HG03521 (cell line): Measurements from ENCODE around the gene TMEM82.
"Not testable (repeated sequence)": the region's sequence is repeated elsewhere in the genome, so short reads cannot be mapped to it uniquely, and the experiment has no call there.

Experiments
- ATAC-seq: cut with Tn5 transposase; IDR thresholded peaks from one replicate; pipeline ENCODE4 v1.9.1; 2021; ENCODE audit warnings: mild to moderate bottlenecking, moderate library complexity; ENCODE audit not compliant: unreplicated experiment

TMEM82 gene

DNA sequence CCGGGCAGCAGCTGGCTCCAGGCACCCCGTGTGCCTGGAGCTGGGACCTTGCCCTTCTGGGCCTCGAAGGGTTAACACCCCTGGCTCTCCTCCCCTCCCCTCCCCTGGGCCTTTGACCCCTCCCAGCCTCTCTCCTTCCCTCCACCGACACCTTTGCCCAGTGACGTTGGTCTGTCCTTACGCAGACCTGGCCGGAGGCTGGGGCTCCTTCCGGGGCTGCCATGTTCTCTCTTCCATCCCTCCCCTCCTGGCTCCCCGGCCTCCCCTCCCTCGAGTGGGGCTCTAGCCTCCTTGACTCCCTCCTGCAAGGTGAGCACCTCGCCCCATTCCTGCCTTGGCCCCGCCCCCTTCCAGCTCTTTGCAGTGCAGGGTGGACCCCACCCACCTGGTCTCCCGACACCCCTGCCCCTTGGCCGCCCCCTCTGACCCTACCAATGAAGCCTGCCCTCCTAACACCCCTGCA, at the start of gene TMEM82:
Gene TMEM82, plus strand, starts transcription at position 161 of the 463 bp plus-strand sequence. Its CDS starts 61 bp downstream, at position 222.
- no peak for ATAC-seq

DNA sequence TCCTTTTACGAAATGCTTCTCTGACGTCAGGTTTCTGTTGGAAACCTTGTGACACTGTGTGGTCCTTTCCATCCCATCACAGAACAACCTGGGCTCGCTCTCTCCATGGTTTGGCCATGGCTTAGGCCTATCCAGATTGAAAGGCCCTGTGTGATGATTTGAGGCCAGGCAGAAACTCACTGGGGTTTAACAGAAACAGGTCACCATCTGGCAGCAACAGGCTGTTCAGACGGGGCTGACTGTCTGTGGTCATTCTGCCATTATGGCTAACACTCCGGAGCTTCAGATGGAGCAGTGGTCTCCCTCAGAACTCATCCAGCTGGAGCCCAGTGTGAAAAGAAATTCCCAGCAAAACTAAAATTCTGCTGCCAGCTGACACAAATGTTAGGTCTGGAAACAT, 48.9 kb upstream of the TMEM82 start:
- ATAC-seq, result no peak

DNA sequence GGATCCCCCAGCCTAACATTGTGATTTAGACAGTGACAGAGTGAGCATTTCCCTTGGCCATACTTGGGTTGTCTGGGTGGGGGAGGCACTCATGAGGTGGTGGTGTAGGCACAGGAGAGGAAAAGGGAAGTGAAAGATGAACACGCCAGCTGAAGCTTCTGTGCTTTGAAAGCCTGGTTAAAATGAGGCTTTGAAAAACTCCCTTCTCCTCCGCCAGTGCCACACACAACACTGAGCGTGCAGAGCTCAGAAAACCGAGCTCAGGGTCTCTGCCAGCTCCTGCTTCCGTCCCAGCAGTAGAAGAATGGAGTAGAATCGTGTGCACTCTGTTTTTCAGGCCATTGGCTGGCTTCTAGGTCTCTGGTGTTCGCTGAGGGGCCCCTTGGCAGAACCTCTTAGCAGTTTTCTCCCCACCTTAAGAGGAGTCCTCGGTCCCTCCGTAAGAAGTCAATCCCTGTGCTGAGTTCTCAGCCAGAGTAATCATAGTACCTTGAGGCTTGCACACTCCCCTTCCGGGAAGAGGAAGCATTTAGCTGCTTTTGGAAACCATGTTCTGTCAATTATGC, 45.3 kb upstream of the TMEM82 start:
- ATAC-seq, result peak; percentile 94

DNA sequence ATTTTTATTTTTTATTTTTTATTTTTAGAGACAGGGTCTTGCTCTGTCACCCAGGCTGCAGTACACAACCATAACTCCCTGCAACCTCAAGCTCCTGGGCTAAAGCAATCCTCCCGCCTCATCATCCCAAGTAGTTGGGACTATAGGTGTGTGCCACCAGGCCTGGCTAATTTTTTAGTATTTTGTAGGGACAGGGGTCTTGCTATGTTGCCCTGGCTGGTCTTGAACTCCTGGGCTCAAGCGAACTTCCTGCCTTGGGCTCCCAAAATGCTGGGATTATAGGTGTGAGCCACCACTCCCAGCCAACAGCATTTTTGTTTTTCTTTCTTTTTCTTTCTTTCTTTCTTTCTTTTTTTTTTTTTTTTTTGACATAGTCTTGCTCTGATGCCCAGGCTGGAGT, 44.1 kb upstream of the TMEM82 start:
- no peak for ATAC-seq

DNA sequence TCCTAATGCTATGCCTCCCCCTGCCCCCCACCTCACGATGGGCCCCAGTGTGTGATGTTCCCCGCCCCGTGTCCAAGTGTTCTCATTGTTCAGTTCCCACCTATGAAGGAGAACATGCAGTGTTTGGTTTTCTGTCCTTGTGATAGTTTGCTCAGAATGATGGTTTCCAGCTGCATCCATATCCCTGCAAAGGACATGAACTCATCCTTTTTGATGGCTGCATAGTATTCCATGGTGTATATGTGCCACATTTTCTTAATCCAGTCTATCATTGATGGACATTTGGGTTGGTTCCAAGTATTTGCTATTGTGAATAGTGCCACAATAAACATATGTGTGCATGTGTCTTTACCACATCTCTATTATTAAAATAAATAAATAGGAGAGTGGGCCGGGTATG, 43.0 kb upstream of the TMEM82 start:
- ATAC-seq, result not testable (repeated sequence)

DNA sequence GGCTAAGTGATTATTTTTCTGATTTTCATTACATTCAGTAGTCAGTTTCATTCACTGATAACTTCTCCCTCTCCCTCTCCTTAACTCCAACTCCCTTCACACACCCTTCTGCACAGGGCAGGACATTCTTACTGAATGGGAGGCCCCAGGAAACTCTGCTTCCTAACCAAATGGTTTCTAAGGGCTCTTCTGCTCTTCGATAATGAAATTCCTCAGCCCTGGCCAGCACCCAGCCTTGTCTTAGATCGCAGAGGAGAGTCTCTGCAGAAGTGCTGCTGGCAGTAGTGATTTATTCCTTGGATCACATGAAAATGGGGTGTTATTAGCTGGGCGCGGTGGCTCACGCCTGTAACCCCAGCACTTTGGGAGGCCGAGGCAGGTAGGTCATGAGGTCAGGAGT, 41.8 kb upstream of the TMEM82 start:
- no peak for ATAC-seq

DNA sequence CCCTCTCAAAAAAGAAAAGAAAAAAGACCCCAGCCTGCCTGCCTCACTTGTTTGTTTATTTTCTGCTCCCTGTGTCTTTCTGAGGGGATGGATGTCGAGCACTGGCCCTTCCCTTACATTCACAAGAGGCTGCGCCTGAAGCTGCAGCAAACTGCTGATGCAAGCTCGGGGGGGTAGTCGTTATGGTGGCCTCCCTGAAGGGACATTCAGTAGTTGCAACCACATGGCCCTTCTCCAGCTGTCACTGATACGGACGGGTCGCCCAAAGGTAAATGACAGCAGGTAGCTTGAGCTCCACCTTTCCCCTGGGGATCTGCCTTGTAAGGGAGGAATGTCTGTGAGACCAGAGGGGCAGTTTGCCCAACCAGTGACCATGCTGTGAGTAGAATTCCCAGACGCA, 40.5 kb upstream of the TMEM82 start:
- no peak for ATAC-seq

DNA sequence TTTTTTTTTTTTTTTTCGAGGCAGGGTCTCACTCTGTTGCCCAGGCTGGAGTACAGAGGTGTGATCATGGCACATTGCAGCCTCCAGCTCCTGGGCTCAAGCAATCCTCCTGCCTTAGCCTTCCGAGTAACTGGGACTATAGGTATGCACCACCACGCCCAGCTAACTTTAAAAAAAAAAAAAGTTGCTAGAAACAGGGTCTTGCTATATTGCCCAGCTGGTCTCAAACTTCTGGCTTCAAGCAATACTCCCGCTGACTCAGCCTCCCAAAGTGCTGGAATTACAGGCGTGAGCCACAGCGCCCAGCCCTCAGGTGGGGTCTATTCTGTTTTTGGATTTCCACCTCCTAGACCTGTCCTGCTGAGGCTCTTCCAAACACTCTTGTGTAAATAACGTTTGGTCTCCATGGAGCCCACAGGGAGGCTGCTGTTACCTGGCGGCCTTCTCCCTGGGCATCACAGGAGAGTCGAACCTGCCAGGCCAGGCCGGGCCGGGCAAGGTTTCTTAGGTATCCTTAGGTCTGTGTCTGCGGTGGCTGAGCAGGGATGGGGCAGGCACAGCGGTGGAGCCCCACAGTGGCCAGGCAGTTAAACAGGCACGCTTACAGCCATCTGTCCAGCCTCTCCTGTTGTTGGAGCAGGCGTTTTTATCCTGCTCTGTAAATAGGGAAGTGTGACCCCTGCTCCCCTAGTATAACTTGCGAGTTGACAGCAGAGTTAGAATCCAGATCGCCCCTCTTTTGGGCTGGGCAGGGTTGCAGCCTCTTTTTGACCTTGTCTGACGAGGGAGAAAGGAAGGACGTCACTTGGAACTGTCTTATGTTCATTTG, 39.4 kb upstream of the TMEM82 start:
- ATAC-seq, result no peak

DNA sequence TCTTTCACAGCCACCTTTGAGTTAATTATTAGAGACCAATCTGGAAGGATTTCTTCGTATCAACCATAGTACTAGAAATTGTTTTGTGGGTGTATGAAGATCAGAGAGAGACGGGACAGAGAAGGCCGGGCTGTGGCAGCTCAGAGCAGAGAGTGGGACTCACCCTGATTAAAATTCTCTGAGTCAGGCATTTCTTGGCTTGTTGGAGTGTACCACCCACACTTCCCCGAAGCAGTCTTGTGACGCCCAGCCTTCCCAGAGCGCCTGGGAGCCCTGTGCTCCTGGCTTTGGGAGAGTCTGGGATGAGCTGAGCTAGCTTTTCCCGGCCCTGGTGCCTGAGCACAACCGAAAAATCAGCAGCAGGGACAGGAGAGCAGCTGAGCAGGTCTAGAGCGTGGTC, 38.7 kb upstream of the TMEM82 start:
- no peak for ATAC-seq

DNA sequence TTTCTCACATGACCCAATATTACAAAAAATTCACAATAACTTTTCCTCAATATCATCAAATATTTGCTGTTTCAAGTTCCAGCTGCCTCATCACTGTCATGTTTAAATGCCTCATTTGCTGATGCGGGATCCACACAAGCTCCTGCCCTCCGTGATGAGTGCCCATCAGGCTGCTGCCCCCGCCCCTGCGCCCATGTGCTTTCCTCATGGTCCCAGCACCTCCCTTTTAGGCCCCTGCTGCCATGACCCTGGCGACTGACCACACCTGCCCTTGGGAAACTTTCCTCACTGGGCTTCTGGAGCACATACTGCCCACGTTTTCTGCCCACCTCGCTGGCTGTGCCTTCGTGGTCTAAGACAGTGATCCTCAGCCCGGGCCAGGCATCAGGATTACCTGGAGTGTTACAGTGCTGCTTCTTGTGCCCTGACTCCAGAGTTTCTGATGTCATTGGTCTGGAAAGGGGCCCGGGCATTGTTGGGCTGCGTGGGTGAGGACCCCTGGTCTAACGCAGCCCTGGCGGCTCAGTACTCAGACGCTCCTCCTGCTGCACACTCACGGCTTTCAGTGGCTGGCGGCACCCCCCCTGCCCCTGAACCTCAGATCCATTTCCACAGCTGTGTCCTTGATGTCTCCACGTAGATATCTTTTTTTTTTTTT, 37.6 kb upstream of the TMEM82 start:
- ATAC-seq, result no peak

DNA sequence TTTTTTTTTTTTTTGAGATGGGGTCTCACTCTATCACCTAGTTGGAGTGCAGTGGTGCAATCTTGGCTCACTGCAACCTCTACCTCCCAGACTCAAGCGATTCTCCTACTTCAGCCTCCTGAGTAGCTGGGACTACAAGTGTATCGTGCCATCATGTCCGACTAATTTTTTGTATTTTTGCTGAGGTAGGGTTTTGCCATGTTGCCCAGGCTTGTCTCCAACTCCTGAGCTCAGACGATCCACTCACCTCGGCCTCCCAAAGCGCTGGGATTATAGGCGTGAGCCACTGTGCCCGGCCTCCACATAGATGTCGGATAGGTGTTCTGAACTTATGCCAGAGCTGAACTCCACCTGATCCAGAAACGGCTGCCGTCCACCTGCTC, 37.1 kb upstream of the TMEM82 start:
- no peak for ATAC-seq

DNA sequence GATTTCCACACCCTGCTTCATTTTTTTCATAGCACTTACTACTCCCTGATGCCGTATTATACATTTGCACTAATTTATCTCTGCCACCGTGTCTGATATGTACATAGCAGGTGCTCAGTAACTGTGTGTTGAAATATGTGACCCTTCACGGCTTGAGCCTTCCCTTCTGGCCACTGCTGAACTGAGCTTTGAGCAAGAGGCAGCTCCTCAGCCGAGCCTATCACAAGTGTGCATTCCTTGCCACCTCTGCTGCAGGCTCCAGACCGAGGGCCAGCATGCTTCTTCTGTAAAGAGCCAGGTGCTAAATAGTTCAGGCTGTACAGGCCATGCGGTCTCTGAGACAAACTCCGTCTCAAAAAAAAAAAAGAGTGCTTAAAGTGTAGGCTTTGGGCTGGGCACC, 35.5 kb upstream of the TMEM82 start:
- ATAC-seq, result no peak

DNA sequence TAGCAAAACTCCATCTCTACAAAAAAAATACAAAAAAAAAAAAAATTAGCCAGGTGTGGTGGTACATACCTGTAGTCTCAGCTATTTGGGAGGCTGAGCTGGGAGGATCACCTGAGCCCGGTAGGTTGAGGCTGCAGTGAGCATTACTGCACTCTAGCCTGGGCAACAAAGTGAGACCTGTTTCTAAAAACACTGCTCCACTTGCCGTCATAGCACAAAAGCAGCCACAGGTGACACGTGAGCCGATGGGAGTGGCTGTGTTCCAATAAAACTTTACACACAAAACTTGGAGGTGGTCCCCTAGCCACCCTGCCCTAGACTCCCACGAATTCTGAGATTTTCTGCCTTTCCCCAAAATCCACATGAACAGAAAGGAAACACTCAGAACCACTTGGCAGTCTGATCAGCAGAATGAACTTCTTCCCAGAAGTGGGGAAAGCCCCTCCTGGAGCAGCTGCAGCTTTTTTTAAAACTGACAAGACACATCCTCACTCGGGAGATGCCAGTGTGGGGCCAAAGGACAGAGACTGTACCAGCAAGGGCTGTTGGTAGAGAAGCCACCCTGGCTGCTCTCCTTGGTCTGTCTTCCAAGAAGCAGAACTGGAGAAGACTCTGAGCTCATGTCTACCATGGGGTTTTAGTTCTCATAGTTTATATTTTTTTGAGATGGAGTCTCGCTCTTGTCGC, 34.9 kb upstream of the TMEM82 start:
- ATAC-seq, result no peak

DNA sequence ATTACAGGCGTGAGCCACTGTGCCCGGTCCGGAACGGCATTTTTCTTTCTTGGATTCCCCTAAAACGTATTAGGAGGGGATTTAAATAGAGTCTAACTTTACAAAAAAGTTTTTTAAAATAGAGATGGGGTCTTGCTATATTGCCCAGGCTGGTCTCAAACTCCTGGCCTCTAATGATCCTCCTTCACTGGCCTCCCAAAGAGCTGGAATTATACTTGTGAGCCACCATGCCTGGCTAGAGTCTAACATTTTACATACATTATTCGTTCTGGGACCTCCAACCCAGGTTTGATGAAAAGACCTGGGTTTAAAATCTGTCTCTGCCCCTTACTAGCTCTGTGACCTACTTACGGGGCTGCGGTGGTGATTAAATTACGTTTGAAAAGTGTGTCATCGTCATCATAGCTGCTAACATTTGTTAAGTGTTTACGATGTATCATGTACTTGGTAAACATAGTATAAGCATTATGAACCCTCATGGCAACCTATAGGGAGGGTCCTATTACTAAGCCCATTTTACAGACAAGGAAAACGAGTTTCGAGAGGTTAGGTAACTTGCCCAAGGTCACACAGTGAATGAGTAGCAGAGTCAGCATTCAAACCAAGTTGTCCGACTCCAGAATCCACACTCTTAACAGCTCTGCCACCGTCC, 33.7 kb upstream of the TMEM82 start:
- no peak for ATAC-seq

DNA sequence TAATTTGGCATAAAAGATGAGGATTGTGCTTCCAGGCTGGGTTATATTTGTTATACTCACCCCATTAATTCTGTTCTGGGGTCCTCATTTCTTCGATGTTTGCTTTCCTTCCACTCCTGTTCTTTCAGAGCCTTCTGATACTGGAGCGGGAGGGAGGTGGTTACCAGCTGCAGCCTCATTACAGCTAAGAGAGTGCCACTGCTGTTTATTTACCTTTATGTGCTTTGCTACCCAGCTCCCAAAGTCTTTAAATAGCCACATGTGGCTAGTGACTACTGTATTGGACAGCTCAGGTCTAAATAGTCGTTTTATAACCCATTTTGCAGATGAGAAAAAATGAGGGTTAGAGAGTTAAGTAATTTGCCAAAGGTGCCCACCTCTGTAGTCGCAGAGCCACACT, 33.1 kb upstream of the TMEM82 start:
- no peak for ATAC-seq

DNA sequence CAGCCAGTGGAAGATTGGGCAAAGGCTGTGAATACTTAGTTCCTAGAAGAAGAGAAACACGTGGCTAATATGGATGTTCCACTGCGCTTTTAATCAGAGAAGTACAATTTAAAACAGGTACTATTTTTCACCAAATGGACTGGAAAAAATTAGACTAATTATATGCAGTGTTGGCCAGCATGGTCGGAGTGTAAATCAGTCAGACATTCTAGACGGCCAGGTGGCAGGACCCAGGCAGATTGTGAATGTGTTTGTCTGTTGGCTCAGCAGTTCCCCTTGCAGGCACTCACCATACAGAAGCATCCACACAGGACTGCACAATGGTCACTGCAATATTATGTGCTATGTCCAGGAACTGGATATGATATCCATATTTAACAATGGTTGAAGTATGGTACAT, 30.1 kb upstream of the TMEM82 start:
- ATAC-seq, result no peak

DNA sequence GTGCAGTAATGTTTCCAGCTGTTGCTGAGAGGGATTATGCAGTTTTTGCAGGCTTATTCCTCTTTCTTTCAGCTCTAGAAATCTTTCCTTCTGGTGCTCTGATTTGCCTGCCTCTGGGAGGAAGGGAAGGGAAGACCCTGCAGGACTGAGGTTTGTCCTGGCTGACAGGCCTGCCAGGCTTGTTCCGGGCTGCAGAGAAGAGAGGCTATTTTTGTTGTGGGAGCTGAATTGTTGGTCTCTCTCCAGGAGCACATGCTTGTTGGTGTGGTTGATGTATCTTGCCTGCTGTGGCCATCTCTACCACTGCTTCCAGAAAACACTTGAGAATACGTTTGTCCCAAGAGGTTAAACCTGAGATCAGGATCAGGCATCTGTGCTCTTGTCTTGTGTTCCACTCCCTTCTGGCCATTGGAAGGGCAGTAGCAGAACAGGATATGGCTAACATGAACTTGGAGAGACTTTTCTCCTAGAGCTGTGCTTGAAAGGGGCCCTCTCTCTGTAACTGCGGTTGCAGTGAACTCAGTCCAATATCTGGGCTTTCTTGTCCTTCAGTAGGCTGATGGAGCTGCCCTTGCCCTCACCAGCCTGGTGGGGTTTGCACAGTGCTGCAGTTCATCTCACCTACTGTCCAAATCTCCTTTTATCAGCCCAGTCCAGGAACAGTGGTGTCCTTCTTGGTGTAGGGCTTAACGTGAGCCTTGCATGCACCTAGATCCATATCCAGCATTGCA, 27.7 kb upstream of the TMEM82 start:
- ATAC-seq, result no peak

DNA sequence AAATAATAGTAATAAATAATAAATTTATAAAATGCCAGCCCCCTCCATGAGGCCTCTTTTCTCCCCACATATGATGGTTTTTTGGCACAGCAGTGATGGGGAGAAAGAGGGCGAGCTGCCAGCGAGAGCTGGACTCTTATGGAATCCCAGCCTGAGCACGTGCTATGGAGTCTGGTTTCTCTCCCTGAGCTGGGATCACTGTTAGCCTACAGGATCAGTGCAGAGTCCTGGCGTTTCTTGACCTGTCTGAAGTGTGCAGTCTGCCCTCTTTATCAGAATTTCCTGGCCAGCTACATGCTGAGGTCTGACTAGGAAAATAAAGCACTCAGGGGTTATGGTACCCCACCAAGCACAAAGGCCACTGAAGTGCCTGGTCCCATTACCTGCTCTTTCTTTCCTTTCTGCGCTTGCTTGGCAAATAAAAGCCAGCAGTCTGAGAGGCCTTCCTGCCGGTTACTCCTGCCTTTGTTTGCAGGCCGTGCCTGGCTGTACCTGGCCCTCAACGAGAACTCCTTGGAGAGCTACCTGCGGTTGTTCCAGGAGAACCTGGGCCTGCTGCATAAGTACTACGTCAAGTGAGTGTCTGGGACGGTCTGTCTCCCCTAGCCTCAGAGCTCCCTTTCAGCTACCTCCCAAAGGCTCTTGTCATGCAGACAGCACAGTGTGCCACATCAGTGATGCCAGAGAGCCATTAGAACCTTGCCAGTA, 24.7 kb upstream of the TMEM82 start:
- ATAC-seq, result no peak

DNA sequence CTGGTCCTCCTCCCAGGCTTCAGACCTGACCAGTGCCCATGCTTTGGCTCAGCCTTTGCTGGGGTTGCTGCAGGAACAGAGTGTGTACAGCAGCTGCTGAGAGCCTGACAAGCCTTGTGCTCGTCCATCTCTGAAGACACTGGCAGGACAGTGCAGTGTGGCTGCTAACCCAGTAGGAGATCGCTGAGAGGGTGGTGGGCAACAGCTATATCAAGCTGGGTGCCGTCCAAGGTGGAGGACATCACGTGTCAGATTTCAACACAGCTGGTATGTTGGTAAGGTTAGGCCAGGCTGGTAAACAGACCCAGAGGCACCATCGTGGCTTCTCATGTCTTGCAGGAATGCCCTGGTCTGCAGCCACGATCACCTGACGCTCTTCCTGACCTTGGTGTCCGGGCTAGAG, 24.1 kb upstream of the TMEM82 start:
- ATAC-seq, result no peak
